Gastroesophageal sphincter (tissue), 4 donors: Measurements from ENCODE around the gene PCSK2. TPM values are rescaled to one million over a fixed set of nuclear protein-coding genes. Genes with fewer than 3 reads are reported as not detected.

Experiments used
- ATAC-seq: fragments of 150-250 bp; one replicate; pipeline ENCODE4 v1.9.1; 2016; ENCODE audit warnings: mild to moderate bottlenecking, moderate library complexity
- H3K27ac ChIP-seq, 4 donors: fragments of 200-600 bp; sonication (generic) in 3 of 4; 1 replicate in 3 of 4; 2 replicates in 1 of 4; pipeline ENCODE4 v1.5.1; 2016 to 2019
- H3K27me3 ChIP-seq: fragments of 200-600 bp; sonication (generic); one replicate; pipeline ENCODE4 v1.5.1; 2019
- H3K36me3 ChIP-seq, 2 donors: fragments of 200-600 bp; sonication (generic); one replicate each; pipeline ENCODE4 v1.5.1; 2019; ENCODE audit warnings: control low read depth in 1 of 2
- H3K4me1 ChIP-seq, 3 donors: fragments of 200-600 bp; sonication (generic); 1 replicate in 2 of 3; 2 replicates in 1 of 3; pipeline ENCODE4 v1.5.1; 2016 to 2019; ENCODE audit warnings: control low read depth in 2 of 3
- H3K4me3 ChIP-seq, 2 donors: fragments of 200-600 bp; sonication (generic); one replicate each; pipeline ENCODE4 v1.5.1; 2019; ENCODE audit warnings: mild to moderate bottlenecking in 1 of 2, moderate library complexity in 1 of 2
- H3K9me3 ChIP-seq, 3 donors: fragments of 200-600 bp; sonication (generic); one replicate each; pipeline ENCODE4 v1.5.1; 2017 to 2019; ENCODE audit warnings: control low read depth in 2 of 3
- EP300 ChIP-seq: sonication (generic); formaldehyde crosslinking; IDR thresholded peaks from one replicate; pipeline ENCODE4 v1.6.1; 2017; ENCODE audit warnings: antibody characterized with exemption, mild to moderate bottlenecking
- POLR2A ChIP-seq, 2 donors: fragments of 450-650 bp; IDR thresholded peaks; one replicate each; pipeline ENCODE4 v1.6.1; 2017; ENCODE audit warnings: antibody characterized with exemption in 2 of 2, mild to moderate bottlenecking in 2 of 2, moderate library complexity in 1 of 2
- POLR2AphosphoS5 ChIP-seq: sonication (generic); formaldehyde crosslinking; IDR thresholded peaks from one replicate; pipeline ENCODE4 v1.6.1; 2017; ENCODE audit warnings: antibody characterized with exemption
- WGBS, 2 donors: methylation state at CpG; one replicate each; pipeline ENCODE4 v1.1.5; 2018; ENCODE audit warnings: low coverage in 1 of 2; 5-methylcytosine and 5-hydroxymethylcytosine counted together
- total RNA-seq, 4 donors: library from RNA; depleted of rRNA; stranded (reverse); fragments of >200 nt; gene quantifications; one replicate each; pipeline ENCODE4 v1.1.0, GENCODE V29; 2016
- TF ChIP-seq, protein P1 (sequence below), 4 experiments: fragments of 200-600 bp in 2 of 4; fragments of 450-650 bp in 2 of 4; sonication (generic) in 1 of 4; IDR thresholded peaks; one replicate each; pipeline ENCODE4 v1.5.1; 2017 to 2019; ENCODE audit warnings: antibody characterized with exemption in 4 of 4, mild to moderate bottlenecking in 2 of 4, moderate library complexity in 2 of 4

The PCSK2 gene
- total RNA-seq, 4 donors from 2014 or later = 1.6 to 8.5 (median 4.5) TPM

DNA sequence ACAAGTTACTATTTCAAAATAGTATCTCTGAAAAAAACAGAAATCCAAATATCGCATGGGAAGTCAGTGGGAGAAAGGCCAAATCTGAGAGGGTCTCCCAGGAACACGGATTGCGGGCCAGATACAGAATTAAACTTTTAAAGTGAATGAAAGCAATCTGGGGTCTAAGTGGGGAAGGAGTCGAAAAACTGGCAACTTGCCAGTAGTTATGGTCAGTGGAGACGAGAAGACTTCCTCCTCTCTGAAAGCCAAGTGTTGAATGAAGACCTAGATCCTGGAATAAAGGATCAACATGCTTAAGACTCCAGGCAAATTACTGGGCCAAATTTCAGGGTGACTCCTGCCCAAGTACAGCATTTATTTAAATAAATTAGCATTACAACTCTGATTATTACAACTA is 180.7 kb downstream of the PCSK2 start:
- H3K27me3 ChIP-seq = peaks cover 11% of the 10 kb centered on the region
- ATAC-seq = no peak

DNA sequence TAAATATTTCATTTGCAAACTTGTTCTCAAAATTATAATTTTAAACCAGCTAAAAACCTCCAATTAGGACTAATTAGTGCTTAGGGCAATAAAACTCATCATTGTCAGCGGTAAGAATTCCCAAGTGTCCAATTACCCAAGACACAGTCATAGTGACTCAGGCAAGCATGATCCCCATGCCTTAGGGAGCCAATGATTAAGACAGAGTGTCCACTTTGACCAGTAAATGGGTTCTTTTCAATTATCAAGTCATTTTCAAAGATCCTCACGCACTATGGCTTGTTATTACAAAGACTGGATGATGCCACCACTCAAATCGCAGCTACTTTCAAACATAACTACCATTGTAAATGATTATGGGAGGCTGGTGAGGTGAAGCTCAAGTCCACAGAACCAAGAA is 190.4 kb downstream of the PCSK2 start:
- 73 to 84% methylated on average over 3 of the region's 3 CpGs for WGBS, 2 donors
- TF ChIP-seq POLR2A (IDR thresholded peaks at IDR 0.05) = no peak
- TF ChIP-seq, protein P1, sequence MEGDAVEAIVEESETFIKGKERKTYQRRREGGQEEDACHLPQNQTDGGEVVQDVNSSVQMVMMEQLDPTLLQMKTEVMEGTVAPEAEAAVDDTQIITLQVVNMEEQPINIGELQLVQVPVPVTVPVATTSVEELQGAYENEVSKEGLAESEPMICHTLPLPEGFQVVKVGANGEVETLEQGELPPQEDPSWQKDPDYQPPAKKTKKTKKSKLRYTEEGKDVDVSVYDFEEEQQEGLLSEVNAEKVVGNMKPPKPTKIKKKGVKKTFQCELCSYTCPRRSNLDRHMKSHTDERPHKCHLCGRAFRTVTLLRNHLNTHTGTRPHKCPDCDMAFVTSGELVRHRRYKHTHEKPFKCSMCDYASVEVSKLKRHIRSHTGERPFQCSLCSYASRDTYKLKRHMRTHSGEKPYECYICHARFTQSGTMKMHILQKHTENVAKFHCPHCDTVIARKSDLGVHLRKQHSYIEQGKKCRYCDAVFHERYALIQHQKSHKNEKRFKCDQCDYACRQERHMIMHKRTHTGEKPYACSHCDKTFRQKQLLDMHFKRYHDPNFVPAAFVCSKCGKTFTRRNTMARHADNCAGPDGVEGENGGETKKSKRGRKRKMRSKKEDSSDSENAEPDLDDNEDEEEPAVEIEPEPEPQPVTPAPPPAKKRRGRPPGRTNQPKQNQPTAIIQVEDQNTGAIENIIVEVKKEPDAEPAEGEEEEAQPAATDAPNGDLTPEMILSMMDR (IDR thresholded peaks at IDR 0.05) = no peak
- no peak for TF ChIP-seq POLR2AphosphoS5
- no peak for TF ChIP-seq EP300

More for the DNA sequence above, 180.7 kb downstream of the PCSK2 start:
- 50 to 60% methylated on average over 4 to 5 of the region's 5 CpGs for WGBS, 2 donors
- H3K4me1 ChIP-seq = no peaks in the 10 kb centered on the region
- no peaks in the 10 kb centered on the region for H3K36me3 ChIP-seq
- no peak for TF ChIP-seq POLR2A (IDR thresholded peaks at IDR 0.05)
- TF ChIP-seq, protein P1 (IDR thresholded peaks at IDR 0.05) = no peak
- H3K27ac ChIP-seq = no peak overlapping the region
- no peak overlapping the region for H3K4me3 ChIP-seq
- no peaks in the 10 kb centered on the region for H3K9me3 ChIP-seq

DNA sequence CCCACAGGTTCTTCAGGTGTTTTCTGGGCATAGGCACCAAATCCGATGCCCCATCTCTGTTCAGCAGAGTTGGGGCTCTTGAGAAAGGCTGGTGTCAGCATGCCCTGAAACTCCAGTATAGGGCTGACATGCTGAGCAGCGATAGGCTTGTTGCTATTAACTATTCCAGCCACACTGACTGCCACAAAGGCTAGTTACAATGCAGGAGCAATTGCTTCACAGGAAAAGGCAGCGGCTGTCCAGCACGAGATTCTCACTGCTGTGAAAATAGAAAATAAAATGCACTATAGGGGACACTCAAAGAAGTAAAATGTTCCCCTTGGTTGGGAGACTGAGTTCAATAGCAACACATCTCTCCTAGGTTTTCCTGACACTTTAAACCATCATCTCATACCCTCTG is 191.9 kb downstream of the PCSK2 start:
- TF ChIP-seq POLR2AphosphoS5 (no peak), EP300 (no peak), POLR2A (IDR thresholded peaks at IDR 0.05) (no peak)
- TF ChIP-seq, protein P1 (IDR thresholded peaks at IDR 0.05) = no peak
- Histone ChIP-seq H3K27me3 (peaks cover 21% of the 10 kb centered on the region), H3K36me3 (no peaks in the 10 kb centered on the region), H3K4me3 (no peak overlapping the region), H3K27ac (no peak overlapping the region), H3K4me1 (no peaks in the 10 kb centered on the region), H3K9me3 (peaks cover 0 to 20% (median 0%) of the 10 kb centered on the region in 3 donors)
- ATAC-seq = no peak
- 0 to 46% methylated on average over 1 to 3 of the region's 4 CpGs for WGBS, 2 donors

More for the DNA sequence above, 190.4 kb downstream of the PCSK2 start:
- ATAC-seq = no peak
- Histone ChIP-seq H3K4me3 (no peak overlapping the region), H3K27me3 (peaks cover 21% of the 10 kb centered on the region), H3K36me3 (no peaks in the 10 kb centered on the region), H3K4me1 (no peaks in the 10 kb centered on the region), H3K9me3 (peaks cover 0 to 20% (median 0%) of the 10 kb centered on the region in 3 donors), H3K27ac (no peak overlapping the region)

DNA sequence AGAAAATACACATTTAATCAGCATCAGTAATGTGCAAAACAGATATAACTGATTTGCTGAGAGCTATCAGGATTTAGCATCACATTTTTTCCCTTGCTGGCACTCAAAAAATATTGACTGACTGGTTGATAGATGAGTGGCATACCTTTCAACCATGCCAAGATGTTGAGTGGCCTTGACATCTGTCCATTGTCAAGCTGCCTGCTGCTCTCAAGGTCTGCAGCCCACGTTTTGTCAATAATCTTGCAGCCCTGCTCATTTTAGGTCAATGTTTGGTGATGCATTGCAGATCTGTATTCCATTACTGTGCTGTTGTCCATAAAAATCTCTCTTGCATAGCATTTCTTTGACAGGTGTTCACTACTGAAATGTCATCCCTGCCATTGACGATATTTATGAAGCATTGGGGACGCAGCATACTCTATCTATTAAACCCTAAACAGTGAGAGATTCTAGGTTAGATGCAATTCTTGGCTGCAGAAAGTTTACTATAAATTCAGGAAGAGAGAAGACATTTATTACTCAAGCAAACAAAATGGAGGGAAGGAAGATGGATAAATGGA is 192.7 kb downstream of the PCSK2 start:
- Histone ChIP-seq H3K27ac (no peak overlapping the region), H3K4me1 (no peaks in the 10 kb centered on the region), H3K27me3 (peaks cover 21% of the 10 kb centered on the region), H3K9me3 (peaks cover 0 to 13% (median 0%) of the 10 kb centered on the region in 3 donors), H3K36me3 (no peaks in the 10 kb centered on the region), H3K4me3 (no peak overlapping the region)
- WGBS, 2 donors = 7 to 37% methylated on average over 2 to 3 of the region's 3 CpGs
- TF ChIP-seq EP300 (no peak), POLR2AphosphoS5 (no peak), POLR2A (IDR thresholded peaks at IDR 0.05) (no peak)
- TF ChIP-seq, protein P1 (IDR thresholded peaks at IDR 0.05) = no peak
- ATAC-seq = no peak

DNA sequence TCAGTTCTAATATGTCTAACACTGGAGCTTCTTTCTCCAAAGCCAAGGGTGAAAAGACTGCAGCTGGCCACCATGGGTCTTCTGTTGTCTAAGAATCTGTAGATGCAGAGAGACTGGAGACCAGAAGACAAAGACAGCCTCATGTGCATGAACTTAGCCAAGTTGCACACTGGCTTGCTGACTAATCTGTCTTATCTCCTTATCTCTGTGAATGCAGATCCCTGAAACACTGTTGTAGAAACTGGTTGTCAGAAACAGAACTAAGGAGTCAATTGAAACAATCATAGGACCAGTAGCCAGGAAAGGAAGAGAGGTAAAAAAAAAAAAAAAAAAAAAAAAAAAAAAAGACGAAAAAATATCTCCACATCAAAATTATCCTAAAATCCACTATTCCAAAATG is 194.7 kb downstream of the PCSK2 start:
- no peak overlapping the region for H3K4me3 ChIP-seq
- no peaks in the 10 kb centered on the region for H3K9me3 ChIP-seq
- H3K27ac ChIP-seq = no peak overlapping the region
- no peaks in the 10 kb centered on the region for H3K4me1 ChIP-seq
- H3K27me3 ChIP-seq = peaks cover 21% of the 10 kb centered on the region
- WGBS, 2 donors = 85 to 100% methylated on average over 1 of the region's 1 CpG
- no peak for TF ChIP-seq POLR2A (IDR thresholded peaks at IDR 0.05)
- no peak for ATAC-seq
- no peaks in the 10 kb centered on the region for H3K36me3 ChIP-seq
